Neutrophil (primary cell): Measurements from ENCODE around the gene CDRT4.

Experiments used
- H3K27ac ChIP-seq: fragments of 200-600 bp; sonication (generic); 2 replicates; pipeline ENCODE4 v1.5.1; 2016; ENCODE audit warnings: mild to moderate bottlenecking, moderate library complexity
- H3K27me3 ChIP-seq: fragments of 200-600 bp; sonication (generic); 2 replicates; pipeline ENCODE4 v1.6.0; 2016; ENCODE audit warnings: mild to moderate bottlenecking
- H3K36me3 ChIP-seq: fragments of 200-600 bp; sonication (generic); 2 replicates; pipeline ENCODE4 v1.5.1; 2017
- H3K4me1 ChIP-seq, 2 experiments: fragments of 200-600 bp in 1 of 2; sonication (generic) in 1 of 2; 1 replicate in 1 of 2; 2 replicates in 1 of 2; pipeline versions ENCODE4 v1.5.1 to v1.6.1; 2013 to 2016; ENCODE audit warnings: low read depth in 1 of 2, low read length in 1 of 2, mild to moderate bottlenecking in 1 of 2, moderate library complexity in 1 of 2; ENCODE audit not compliant: control insufficient read depth in 1 of 2, insufficient read depth in 1 of 2
- H3K4me3 ChIP-seq, 2 experiments: fragments of 200-600 bp in 1 of 2; sonication (generic) in 1 of 2; 1 replicate in 1 of 2; 2 replicates in 1 of 2; pipeline ENCODE4 v1.5.1; 2013 to 2016; ENCODE audit warnings: low read depth in 1 of 2, low read length in 1 of 2, mild to moderate bottlenecking in 1 of 2, moderate library complexity in 1 of 2
- H3K9me3 ChIP-seq: fragments of 200-600 bp; sonication (generic); 2 replicates; pipeline ENCODE4 v1.5.1; 2016
- TF ChIP-seq, protein P1 (sequence below): fragments of 200-600 bp; sonication (generic); IDR thresholded peaks from 2 replicates; pipeline ENCODE4 v1.5.1; 2016; ENCODE audit warnings: antibody characterized with exemption

The CDRT4 gene

DNA sequence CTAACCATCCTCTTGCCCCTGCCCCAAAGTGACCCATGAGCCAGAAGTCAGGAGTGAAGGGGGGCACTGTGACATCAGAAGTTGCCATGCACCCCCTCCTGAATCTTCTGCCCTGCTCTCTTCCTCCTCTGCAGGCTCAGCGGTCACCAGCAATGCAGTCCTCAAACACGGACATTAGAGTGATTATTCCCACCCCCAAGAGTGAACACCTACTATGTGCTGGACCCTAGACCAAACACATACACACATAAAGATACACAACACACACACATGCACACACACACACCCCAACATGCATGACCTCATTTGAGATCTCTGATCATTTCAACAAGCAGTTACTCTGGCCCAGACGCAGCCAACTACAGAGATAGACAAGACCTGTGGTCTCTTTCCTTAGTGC lies at the start of gene CDRT4:
TSS of gene CDRT4 (minus strand) at position 30 of the 400 bp plus-strand sequence. CDS start 27,383 bp downstream, outside the sequence.
- Histone ChIP-seq H3K4me3 (no peak within 1 kb of the TSS), H3K36me3 (no peaks in the 10 kb centered on the region), H3K27me3 (no peaks in the 10 kb centered on the region), H3K4me1 (no peaks in the 10 kb centered on the region), H3K27ac (no peak within 1 kb of the TSS), H3K9me3 (no peaks in the 10 kb centered on the region)
- TF ChIP-seq, protein P1, sequence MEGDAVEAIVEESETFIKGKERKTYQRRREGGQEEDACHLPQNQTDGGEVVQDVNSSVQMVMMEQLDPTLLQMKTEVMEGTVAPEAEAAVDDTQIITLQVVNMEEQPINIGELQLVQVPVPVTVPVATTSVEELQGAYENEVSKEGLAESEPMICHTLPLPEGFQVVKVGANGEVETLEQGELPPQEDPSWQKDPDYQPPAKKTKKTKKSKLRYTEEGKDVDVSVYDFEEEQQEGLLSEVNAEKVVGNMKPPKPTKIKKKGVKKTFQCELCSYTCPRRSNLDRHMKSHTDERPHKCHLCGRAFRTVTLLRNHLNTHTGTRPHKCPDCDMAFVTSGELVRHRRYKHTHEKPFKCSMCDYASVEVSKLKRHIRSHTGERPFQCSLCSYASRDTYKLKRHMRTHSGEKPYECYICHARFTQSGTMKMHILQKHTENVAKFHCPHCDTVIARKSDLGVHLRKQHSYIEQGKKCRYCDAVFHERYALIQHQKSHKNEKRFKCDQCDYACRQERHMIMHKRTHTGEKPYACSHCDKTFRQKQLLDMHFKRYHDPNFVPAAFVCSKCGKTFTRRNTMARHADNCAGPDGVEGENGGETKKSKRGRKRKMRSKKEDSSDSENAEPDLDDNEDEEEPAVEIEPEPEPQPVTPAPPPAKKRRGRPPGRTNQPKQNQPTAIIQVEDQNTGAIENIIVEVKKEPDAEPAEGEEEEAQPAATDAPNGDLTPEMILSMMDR: no peak

DNA sequence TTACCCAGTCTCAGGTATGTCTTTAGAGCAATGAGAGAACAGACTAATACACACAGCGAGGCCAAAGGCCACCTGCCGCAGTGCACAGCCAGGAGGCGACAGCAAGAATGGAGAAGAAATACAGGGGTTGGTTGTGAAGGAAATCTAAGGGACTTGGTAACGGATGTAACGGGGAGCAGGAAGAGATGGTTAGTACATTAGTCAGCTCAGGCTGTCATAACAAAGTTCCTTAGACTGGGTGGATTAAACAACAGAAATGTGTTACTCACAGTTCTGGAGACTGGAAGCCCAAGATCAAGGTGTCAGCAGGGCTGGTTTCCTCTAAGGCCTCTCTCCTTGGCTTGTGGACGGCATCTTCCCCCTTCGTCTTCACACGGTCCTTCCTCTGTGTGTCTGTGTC lies 48.7 kb upstream of the CDRT4 start:
- H3K9me3 ChIP-seq: no peaks in the 10 kb centered on the region
- TF ChIP-seq, protein P1: no peak
- no peak overlapping the region for H3K27ac ChIP-seq
- H3K4me1 ChIP-seq: no peaks in the 10 kb centered on the region
- H3K4me3 ChIP-seq: no peak overlapping the region
- no peaks in the 10 kb centered on the region for H3K27me3 ChIP-seq
- H3K36me3 ChIP-seq: peaks cover 31% of the 10 kb centered on the region

GRCh38 chr17:15514469-15514868 lies 47.0 kb upstream of the CDRT4 start:
- Histone ChIP-seq H3K4me3 (no peak overlapping the region), H3K9me3 (no peaks in the 10 kb centered on the region), H3K36me3 (peaks cover 31% of the 10 kb centered on the region), H3K27me3 (no peaks in the 10 kb centered on the region), H3K27ac (no peak overlapping the region), H3K4me1 (no peaks in the 10 kb centered on the region)
- TF ChIP-seq, protein P1: no peak

GRCh38 chr17:15513856-15514459 lies 46.5 kb upstream of the CDRT4 start:
- Histone ChIP-seq H3K27me3 (no peaks in the 10 kb centered on the region), H3K27ac (no peak overlapping the region), H3K36me3 (peaks cover 31% of the 10 kb centered on the region), H3K4me3 (no peak overlapping the region), H3K9me3 (no peaks in the 10 kb centered on the region), H3K4me1 (no peaks in the 10 kb centered on the region)
- TF ChIP-seq, protein P1: no peak

DNA sequence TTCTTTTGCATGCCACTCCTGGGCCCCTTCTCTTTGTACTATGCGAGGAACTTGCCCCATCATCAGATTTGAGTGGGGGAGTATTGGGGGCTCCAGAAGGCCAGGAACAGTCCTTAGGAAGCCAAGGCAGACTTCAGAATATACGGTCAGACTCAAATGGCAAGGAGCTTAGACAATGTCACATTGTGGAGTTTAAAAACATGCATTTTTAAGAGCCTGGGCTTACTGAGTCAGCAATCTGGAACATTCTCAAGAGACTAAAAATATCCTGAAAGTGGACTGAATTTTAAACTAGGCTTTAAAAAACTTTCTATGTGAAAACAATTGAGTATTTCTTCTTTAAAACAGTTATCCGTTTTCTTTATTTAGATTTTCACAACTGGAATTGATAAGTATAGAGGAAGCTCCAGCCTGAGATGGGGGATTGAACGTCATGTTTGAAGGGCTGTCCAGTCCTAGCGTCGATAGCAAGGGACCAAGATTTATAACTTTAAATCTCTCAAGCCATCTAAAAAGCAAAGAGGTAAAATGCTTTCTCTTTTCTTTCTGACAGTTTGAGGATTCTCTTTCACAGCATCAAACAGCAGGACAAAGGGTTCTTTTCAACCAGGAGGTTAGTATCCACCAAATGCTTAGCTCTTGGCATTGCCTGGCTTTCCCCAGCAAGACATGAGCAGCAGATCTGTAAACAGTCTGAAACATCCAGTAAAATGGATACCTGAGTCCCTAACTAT lies 45.8 kb upstream of the CDRT4 start:
- Histone ChIP-seq H3K9me3 (no peaks in the 10 kb centered on the region), H3K27ac (no peak overlapping the region), H3K36me3 (peaks cover 31% of the 10 kb centered on the region), H3K4me1 (no peaks in the 10 kb centered on the region), H3K27me3 (no peaks in the 10 kb centered on the region), H3K4me3 (no peak overlapping the region)
- TF ChIP-seq, protein P1: no peak
